Loucy (cell line): ENCODE data around the gene FRMD4A.

ENCODE experiments used
- H2AFZ ChIP-seq: fragments of 200-600 bp; sonication (generic); 2 replicates; pipeline ENCODE4 v1.6.0; 2016; ENCODE audit warnings: antibody characterized with exemption, mild to moderate bottlenecking, low read length, moderate library complexity
- H3F3A ChIP-seq: fragments of 200-600 bp; 2 replicates; pipeline ENCODE4 v1.6.0; 2016; ENCODE audit warnings: antibody characterized with exemption, low read depth, mild to moderate bottlenecking
- H3K27me3 ChIP-seq: fragments of 200-600 bp; sonication (generic); 2 replicates; pipeline ENCODE4 v1.6.1; 2014; ENCODE audit warnings: low read length, mild to moderate bottlenecking; ENCODE audit not compliant: insufficient read depth, poor library complexity, severe bottlenecking
- H3K36me3 ChIP-seq: fragments of 200-600 bp; sonication (generic); 2 replicates; pipeline ENCODE4 v1.6.1; 2016; ENCODE audit warnings: low read length; ENCODE audit not compliant: insufficient read depth
- H3K4me1 ChIP-seq: fragments of 200-600 bp; sonication (generic); 2 replicates; pipeline ENCODE4 v1.5.1; 2014; ENCODE audit warnings: low read length, mild to moderate bottlenecking; ENCODE audit not compliant: insufficient read depth, poor library complexity, severe bottlenecking
- H3K4me2 ChIP-seq: fragments of 200-600 bp; sonication (generic); 2 replicates; pipeline ENCODE4 v1.6.0; 2014; ENCODE audit warnings: antibody characterized with exemption, low read length, low read depth, mild to moderate bottlenecking; ENCODE audit not compliant: poor library complexity, severe bottlenecking
- H3K4me3 ChIP-seq: fragments of 200-600 bp; sonication (generic); 2 replicates; pipeline ENCODE4 v1.5.1; 2014; ENCODE audit warnings: low read length, mild to moderate bottlenecking, mixed read lengths; ENCODE audit not compliant: poor library complexity, severe bottlenecking
- H3K79me2 ChIP-seq: fragments of 200-600 bp; sonication (generic); 2 replicates; pipeline ENCODE4 v1.6.1; 2014; ENCODE audit warnings: low read length; ENCODE audit not compliant: insufficient read depth
- H3K9ac ChIP-seq: fragments of 200-600 bp; sonication (generic); 2 replicates; pipeline ENCODE4 v1.6.0; 2014; ENCODE audit warnings: mild to moderate bottlenecking, low read depth, low read length, moderate library complexity; ENCODE audit not compliant: poor library complexity, severe bottlenecking
- H3K9me2 ChIP-seq: fragments of 200-600 bp; sonication (generic); replicated peaks from 2 replicates; pipeline ENCODE4 v1.6.1; 2016; ENCODE audit warnings: low read depth, low read length, mixed read lengths
- H3K9me3 ChIP-seq: fragments of 200-600 bp; sonication (generic); 2 replicates; pipeline ENCODE4 v1.6.1; 2014; ENCODE audit warnings: mild to moderate bottlenecking, antibody characterized with exemption, low read length, low read depth; ENCODE audit not compliant: insufficient read depth
- H4K20me1 ChIP-seq: fragments of 200-600 bp; sonication (generic); 2 replicates; pipeline ENCODE4 v1.6.0; 2014; ENCODE audit warnings: antibody characterized with exemption, low read length, mild to moderate bottlenecking; ENCODE audit not compliant: insufficient read depth, poor library complexity, severe bottlenecking
- EZH2phosphoT487 ChIP-seq: fragments of 200-600 bp; IDR thresholded peaks from 2 replicates; pipeline ENCODE4 v1.6.1; 2018; ENCODE audit warnings: antibody characterized with exemption, mild to moderate bottlenecking, moderate library complexity, borderline replicate concordance
- TF ChIP-seq, protein P1 (sequence below): fragments of 200-600 bp; sonication (generic); conservative IDR thresholded peaks from 2 replicates; pipeline ENCODE4 v1.5.1; 2014; ENCODE audit warnings: mild to moderate bottlenecking, antibody characterized with exemption, low read length

Gene FRMD4A

GRCh38 chr10:13656337-13657100 is 674.2 kb downstream of the FRMD4A start:
- Histone ChIP-seq H3F3A (no peaks in the 10 kb centered on the region), H4K20me1 (no peaks in the 10 kb centered on the region), H3K9me3 (no peaks in the 10 kb centered on the region), H3K4me1 (peaks cover 7% of the 10 kb centered on the region), H3K9me2 (no peaks in the 10 kb centered on the region), H3K9ac (no peak overlapping the region), H3K79me2 (no peaks in the 10 kb centered on the region), H3K27me3 (no peaks in the 10 kb centered on the region), H3K4me2 (no peak overlapping the region), H2AFZ (no peak overlapping the region), H3K4me3 (no peak overlapping the region), H3K36me3 (no peaks in the 10 kb centered on the region)
- TF ChIP-seq, protein P1, sequence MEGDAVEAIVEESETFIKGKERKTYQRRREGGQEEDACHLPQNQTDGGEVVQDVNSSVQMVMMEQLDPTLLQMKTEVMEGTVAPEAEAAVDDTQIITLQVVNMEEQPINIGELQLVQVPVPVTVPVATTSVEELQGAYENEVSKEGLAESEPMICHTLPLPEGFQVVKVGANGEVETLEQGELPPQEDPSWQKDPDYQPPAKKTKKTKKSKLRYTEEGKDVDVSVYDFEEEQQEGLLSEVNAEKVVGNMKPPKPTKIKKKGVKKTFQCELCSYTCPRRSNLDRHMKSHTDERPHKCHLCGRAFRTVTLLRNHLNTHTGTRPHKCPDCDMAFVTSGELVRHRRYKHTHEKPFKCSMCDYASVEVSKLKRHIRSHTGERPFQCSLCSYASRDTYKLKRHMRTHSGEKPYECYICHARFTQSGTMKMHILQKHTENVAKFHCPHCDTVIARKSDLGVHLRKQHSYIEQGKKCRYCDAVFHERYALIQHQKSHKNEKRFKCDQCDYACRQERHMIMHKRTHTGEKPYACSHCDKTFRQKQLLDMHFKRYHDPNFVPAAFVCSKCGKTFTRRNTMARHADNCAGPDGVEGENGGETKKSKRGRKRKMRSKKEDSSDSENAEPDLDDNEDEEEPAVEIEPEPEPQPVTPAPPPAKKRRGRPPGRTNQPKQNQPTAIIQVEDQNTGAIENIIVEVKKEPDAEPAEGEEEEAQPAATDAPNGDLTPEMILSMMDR = no peak
- no peak for TF ChIP-seq EZH2phosphoT487

DNA sequence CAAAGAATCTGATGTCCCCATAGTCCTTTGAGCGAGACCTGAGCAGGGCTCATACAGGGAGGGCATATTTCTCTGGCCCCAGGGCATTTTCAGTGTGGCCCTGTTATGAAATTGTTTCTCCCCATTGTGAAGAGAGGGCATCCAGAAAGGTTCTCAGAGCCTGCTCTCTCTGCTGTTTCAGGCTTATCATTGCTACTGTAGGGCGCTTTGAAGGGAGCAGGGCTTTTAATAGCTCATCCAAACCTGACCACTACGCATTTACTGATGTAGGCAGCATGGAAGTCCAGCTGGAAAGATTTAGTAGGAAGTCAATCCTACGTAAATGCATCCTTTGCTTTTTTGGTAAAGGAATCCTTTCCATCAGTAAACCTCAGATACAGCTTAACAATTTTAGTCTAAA is 675.9 kb downstream of the FRMD4A start:
- Histone ChIP-seq H4K20me1 (no peaks in the 10 kb centered on the region), H3F3A (no peaks in the 10 kb centered on the region), H3K4me3 (no peak overlapping the region), H3K9me3 (no peaks in the 10 kb centered on the region), H3K36me3 (no peaks in the 10 kb centered on the region), H3K4me1 (peaks cover 8% of the 10 kb centered on the region), H3K79me2 (no peaks in the 10 kb centered on the region), H3K4me2 (no peak overlapping the region), H3K9me2 (no peaks in the 10 kb centered on the region), H2AFZ (no peak overlapping the region), H3K9ac (no peak overlapping the region), H3K27me3 (no peaks in the 10 kb centered on the region)
- TF ChIP-seq EZH2phosphoT487 = no peak
- TF ChIP-seq, protein P1 = no peak

- Histone ChIP-seq H3K79me2 (no peaks in the 10 kb centered on the region), H3K4me1 (peaks cover 14% of the 10 kb centered on the region), H3K4me2 (no peak overlapping the region), H4K20me1 (no peaks in the 10 kb centered on the region), H2AFZ (no peak overlapping the region), H3F3A (no peaks in the 10 kb centered on the region), H3K9me2 (no peaks in the 10 kb centered on the region), H3K27me3 (no peaks in the 10 kb centered on the region), H3K9me3 (no peaks in the 10 kb centered on the region), H3K9ac (no peak overlapping the region), H3K36me3 (no peaks in the 10 kb centered on the region), H3K4me3 (no peak overlapping the region)
- no peak for TF ChIP-seq EZH2phosphoT487
- TF ChIP-seq, protein P1 = no peak
Observed at GRCh38 chr10:13654118-13654830, 676.5 kb downstream of the FRMD4A start.
